MM.1S (cell line): ENCODE data around the gene TFIP11.

Experiments
- DNase-seq: peaks from one replicate; pipeline ENCODE4 v3.0.0-alpha.2; 2015
- H2AFZ ChIP-seq: fragments of 300-600 bp; sonication (generic); 2 replicates; pipeline ENCODE4 v1.6.0; 2016; ENCODE audit warnings: antibody characterized with exemption, low read length
- H3F3A ChIP-seq: fragments of 300-600 bp; sonication (generic); 2 replicates; pipeline ENCODE4 v1.6.1; 2016; ENCODE audit warnings: mild to moderate bottlenecking, antibody characterized with exemption, low read length, moderate library complexity, mixed read lengths; ENCODE audit not compliant: insufficient read depth
- H3K27ac ChIP-seq: fragments of 300-600 bp; sonication (generic); 2 replicates; pipeline ENCODE4 v1.5.1; 2016; ENCODE audit warnings: mild to moderate bottlenecking, low read length
- H3K27me3 ChIP-seq: fragments of 300-600 bp; sonication (generic); replicated peaks from 2 replicates; pipeline ENCODE4 v1.6.0; 2016; ENCODE audit warnings: low read length; ENCODE audit not compliant: insufficient read depth
- H3K36me3 ChIP-seq: fragments of 300-600 bp; sonication (generic); replicated peaks from 2 replicates; pipeline ENCODE4 v1.6.1; 2016; ENCODE audit warnings: mild to moderate bottlenecking, low read length, mixed read lengths; ENCODE audit not compliant: insufficient read depth
- H3K4me1 ChIP-seq: fragments of 300-600 bp; sonication (generic); 2 replicates; pipeline ENCODE4 v1.6.1; 2016; ENCODE audit warnings: low read length, mixed read lengths
- H3K4me2 ChIP-seq: fragments of 300-600 bp; sonication (generic); 2 replicates; pipeline ENCODE4 v1.6.0; 2016; ENCODE audit warnings: low read depth, low read length
- H3K4me3 ChIP-seq: fragments of 300-600 bp; sonication (generic); 2 replicates; pipeline ENCODE4 v1.5.1; 2016; ENCODE audit warnings: low read length, mixed read lengths
- H3K79me2 ChIP-seq: fragments of 300-600 bp; sonication (generic); 2 replicates; pipeline ENCODE4 v1.6.1; 2016; ENCODE audit warnings: mixed run types, low read length, mixed read lengths
- H3K9ac ChIP-seq: fragments of 300-600 bp; sonication (generic); 2 replicates; pipeline ENCODE4 v1.6.1; 2016; ENCODE audit warnings: low read length, mixed read lengths
- H3K9me2 ChIP-seq: fragments of 300-600 bp; sonication (generic); replicated peaks from 2 replicates; pipeline ENCODE4 v1.6.1; 2016; ENCODE audit warnings: mild to moderate bottlenecking, low read length, mixed read lengths; ENCODE audit not compliant: insufficient read depth
- H3K9me3 ChIP-seq: fragments of 300-600 bp; sonication (generic); replicated peaks from 2 replicates; pipeline ENCODE4 v1.6.1; 2016; ENCODE audit warnings: mild to moderate bottlenecking, low read length, mixed read lengths; ENCODE audit not compliant: insufficient read depth
- H4K20me1 ChIP-seq: fragments of 300-600 bp; sonication (generic); 2 replicates; pipeline ENCODE4 v1.6.1; 2016; ENCODE audit warnings: mild to moderate bottlenecking, low read length, moderate library complexity, mixed read lengths; ENCODE audit not compliant: insufficient read depth
- EZH2 ChIP-seq: fragments of 300-600 bp; sonication (generic); optimal IDR thresholded peaks from 2 replicates; pipeline ENCODE3; 2017; ENCODE audit warnings: low read depth, mild to moderate bottlenecking, antibody characterized with exemption, low read length, mixed read lengths
- EZH2phosphoT487 ChIP-seq: fragments of 300-600 bp; sonication (generic); IDR thresholded peaks from 2 replicates; pipeline ENCODE4 v1.6.1; 2018; ENCODE audit warnings: antibody characterized with exemption, low read length
- TF ChIP-seq, protein P1 (sequence below): fragments of 300-600 bp; sonication (generic); IDR thresholded peaks from 2 replicates; pipeline ENCODE4 v1.5.1; 2016; ENCODE audit warnings: antibody characterized with exemption, low read length, mixed read lengths

The TFIP11 gene

DNA sequence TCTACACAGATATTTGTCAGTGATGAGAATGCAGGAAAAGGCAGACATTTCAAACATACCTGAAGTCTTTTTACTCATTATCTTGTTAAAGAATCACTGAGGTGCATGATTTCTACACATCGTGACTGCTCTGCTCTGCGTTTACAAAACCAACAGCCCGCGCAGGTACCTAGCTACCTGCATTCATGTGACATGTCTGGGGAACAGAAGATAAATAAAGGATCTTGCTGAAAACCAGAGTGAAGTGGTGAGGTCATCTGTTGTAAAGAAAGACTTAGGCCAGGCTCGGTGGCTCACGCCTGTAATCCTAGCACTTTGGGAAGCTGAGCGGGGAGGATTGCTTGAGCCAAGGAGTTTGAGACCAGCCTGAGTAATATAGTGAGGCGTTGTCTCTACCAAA is 67.5 kb downstream of the TFIP11 start:
- no peak overlapping the region for H2AFZ ChIP-seq
- H3K4me3 ChIP-seq: no peak overlapping the region
- DNase-seq: no peak
- TF ChIP-seq, protein P1, sequence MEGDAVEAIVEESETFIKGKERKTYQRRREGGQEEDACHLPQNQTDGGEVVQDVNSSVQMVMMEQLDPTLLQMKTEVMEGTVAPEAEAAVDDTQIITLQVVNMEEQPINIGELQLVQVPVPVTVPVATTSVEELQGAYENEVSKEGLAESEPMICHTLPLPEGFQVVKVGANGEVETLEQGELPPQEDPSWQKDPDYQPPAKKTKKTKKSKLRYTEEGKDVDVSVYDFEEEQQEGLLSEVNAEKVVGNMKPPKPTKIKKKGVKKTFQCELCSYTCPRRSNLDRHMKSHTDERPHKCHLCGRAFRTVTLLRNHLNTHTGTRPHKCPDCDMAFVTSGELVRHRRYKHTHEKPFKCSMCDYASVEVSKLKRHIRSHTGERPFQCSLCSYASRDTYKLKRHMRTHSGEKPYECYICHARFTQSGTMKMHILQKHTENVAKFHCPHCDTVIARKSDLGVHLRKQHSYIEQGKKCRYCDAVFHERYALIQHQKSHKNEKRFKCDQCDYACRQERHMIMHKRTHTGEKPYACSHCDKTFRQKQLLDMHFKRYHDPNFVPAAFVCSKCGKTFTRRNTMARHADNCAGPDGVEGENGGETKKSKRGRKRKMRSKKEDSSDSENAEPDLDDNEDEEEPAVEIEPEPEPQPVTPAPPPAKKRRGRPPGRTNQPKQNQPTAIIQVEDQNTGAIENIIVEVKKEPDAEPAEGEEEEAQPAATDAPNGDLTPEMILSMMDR: no peak
- TF ChIP-seq EZH2phosphoT487: no peak
- no peak for TF ChIP-seq EZH2
- no peaks in the 10 kb centered on the region for H3F3A ChIP-seq
- H3K27ac ChIP-seq: no peak overlapping the region
- H4K20me1 ChIP-seq: no peaks in the 10 kb centered on the region
- H3K9ac ChIP-seq: no peak overlapping the region
- 0 out of 2 replicates have a peak, but pooled peaks cover 3% of the 10 kb centered on the region for H3K79me2 ChIP-seq
- no peaks in the 10 kb centered on the region for H3K9me3 ChIP-seq
- no peak overlapping the region for H3K4me2 ChIP-seq
- H3K9me2 ChIP-seq: no peaks in the 10 kb centered on the region
- no peaks in the 10 kb centered on the region for H3K36me3 ChIP-seq
- no peaks in the 10 kb centered on the region for H3K4me1 ChIP-seq
- no peaks in the 10 kb centered on the region for H3K27me3 ChIP-seq

DNA sequence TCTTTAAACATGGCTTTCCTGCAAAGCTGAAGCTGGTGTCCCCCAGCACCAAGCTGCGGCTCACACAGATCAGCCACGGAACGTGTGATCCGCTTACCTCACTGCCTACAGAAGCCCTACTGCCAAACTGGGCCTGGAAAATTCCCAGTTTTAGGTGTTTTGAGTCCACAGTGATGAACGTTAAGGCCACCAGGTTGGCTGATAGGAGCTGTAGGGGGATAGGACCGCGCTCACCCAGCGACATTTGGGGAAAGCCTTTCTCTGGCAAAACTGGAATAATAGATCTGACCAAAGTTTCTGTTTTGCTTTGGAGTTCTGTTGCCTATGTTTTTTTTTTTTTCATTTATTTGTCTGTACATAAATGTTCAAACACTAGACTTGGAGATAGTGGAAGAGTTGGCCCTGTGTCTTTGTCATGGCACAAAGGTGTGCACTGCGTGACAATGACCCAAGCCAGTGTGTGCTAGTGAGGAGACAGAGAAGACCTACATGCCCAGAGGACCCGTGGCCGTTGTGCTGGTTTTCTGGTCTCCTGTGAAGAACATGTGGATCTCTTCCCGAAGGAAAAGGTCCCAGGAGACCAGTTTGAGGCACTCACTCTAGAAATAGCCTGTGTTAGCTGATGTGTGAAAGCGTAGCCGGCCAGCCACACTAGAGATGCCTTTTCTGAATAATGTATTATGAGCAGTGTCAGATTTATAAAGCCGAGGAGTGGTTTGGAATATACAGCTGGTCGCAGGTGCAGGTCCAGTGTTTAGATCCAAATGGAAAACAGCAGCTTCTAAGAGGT is 68.2 kb downstream of the TFIP11 start:
- TF ChIP-seq EZH2 (no peak), EZH2phosphoT487 (no peak)
- TF ChIP-seq, protein P1: no peak
- no peak overlapping the region for H3K4me2 ChIP-seq
- no peak overlapping the region for H2AFZ ChIP-seq
- no peaks in the 10 kb centered on the region for H3K9me3 ChIP-seq
- 0 out of 2 replicates have a peak, but pooled peaks cover 3% of the 10 kb centered on the region for H3K79me2 ChIP-seq
- no peak for DNase-seq
- H3K27me3 ChIP-seq: no peaks in the 10 kb centered on the region
- H4K20me1 ChIP-seq: no peaks in the 10 kb centered on the region
- no peaks in the 10 kb centered on the region for H3K9me2 ChIP-seq
- H3K4me3 ChIP-seq: no peak overlapping the region
- H3F3A ChIP-seq: no peaks in the 10 kb centered on the region
- no peaks in the 10 kb centered on the region for H3K4me1 ChIP-seq
- no peak overlapping the region for H3K27ac ChIP-seq
- no peaks in the 10 kb centered on the region for H3K36me3 ChIP-seq
- no peak overlapping the region for H3K9ac ChIP-seq

DNA sequence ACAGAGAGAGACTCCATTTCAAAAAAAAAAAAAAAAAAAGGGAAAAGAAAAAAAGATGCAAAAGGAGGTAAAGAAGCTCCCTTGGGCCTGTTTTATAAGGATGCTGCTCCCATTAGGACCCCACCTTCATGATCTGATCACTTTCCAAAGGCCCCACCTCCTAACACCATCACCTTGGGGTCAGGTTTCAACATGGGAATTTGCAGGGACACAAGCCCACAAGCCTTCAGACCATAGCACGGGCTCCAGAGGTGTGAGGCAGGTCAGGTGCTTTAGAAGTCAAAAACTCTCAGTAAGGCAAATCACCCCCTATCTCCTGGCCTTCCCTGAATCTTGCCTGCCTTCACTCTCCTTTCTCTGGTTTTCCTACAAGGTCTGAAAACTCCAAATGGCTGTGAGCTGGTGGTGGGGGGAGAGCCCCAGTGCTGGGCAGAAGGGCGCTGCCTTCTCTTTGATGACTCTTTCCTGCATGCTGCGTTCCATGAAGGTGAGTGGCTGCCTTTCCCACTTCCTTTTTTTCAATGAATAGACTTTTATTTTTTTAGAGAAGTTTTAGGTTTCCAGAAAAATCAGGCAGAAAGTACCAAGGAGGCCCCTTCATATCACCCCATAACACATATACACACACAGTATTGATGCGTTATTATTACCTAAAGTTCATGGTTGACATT is 70.1 kb downstream of the TFIP11 start:
- H3K36me3 ChIP-seq: no peaks in the 10 kb centered on the region
- no peak overlapping the region for H3K27ac ChIP-seq
- H3K4me1 ChIP-seq: no peaks in the 10 kb centered on the region
- no peaks in the 10 kb centered on the region for H3K9me2 ChIP-seq
- no peak overlapping the region for H3K9ac ChIP-seq
- H3K4me3 ChIP-seq: no peak overlapping the region
- no peak overlapping the region for H2AFZ ChIP-seq
- no peak overlapping the region for H3K4me2 ChIP-seq
- no peaks in the 10 kb centered on the region for H3F3A ChIP-seq
- no peaks in the 10 kb centered on the region for H3K27me3 ChIP-seq
- DNase-seq: no peak
- no peaks in the 10 kb centered on the region for H4K20me1 ChIP-seq
- H3K79me2 ChIP-seq: 0 out of 2 replicates have a peak, but pooled peaks cover 3% of the 10 kb centered on the region
- TF ChIP-seq EZH2phosphoT487 (no peak), EZH2 (no peak)
- TF ChIP-seq, protein P1: no peak
- H3K9me3 ChIP-seq: no peaks in the 10 kb centered on the region
